GM12874 (cell line): ENCODE data around the gene BCL3.

ENCODE experiments used
- TF ChIP-seq, protein P1 (sequence below): IDR thresholded peaks from 2 replicates; pipeline ENCODE4 v1.5.1; 2011; ENCODE audit warnings: low read depth, mild to moderate bottlenecking, control low read depth, low read length, moderate library complexity; ENCODE audit not compliant: insufficient read depth

BCL3 gene, protein sequence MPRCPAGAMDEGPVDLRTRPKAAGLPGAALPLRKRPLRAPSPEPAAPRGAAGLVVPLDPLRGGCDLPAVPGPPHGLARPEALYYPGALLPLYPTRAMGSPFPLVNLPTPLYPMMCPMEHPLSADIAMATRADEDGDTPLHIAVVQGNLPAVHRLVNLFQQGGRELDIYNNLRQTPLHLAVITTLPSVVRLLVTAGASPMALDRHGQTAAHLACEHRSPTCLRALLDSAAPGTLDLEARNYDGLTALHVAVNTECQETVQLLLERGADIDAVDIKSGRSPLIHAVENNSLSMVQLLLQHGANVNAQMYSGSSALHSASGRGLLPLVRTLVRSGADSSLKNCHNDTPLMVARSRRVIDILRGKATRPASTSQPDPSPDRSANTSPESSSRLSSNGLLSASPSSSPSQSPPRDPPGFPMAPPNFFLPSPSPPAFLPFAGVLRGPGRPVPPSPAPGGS

DNA sequence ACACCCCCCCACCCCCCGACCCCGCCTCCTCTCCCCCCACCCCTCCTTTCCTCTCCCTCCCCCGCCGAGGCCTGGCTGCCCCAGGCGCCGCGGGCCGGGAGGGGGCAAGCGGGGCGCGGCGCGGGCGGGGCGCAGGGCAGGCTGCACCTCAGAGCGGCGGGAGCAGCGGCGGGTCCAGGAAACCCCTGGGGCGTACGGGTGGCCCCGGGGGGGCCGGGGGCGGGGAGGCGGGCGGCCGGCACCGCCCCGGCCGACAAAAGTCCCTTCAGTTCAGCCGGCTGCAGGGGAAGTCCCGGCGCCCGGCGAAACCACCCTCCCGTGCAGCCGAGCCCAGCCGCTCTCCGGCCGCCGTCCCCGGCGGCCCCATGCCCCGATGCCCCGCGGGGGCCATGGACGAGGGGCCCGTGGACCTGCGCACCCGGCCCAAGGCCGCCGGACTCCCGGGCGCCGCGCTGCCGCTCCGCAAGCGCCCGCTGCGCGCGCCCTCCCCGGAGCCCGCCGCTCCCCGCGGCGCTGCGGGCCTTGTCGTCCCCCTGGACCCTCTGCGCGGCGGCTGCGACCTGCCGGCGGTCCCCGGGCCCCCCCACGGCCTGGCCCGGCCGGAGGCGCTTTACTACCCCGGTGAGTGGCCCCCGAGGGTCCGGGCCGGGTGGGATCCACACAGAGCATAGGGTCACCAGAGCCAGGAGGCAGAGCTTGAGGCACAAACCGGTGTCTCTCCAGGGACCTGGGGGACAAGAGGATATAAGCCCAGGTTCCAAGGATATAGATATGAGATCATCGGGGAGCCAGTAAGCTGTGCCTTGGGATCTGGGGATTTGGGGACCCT lies at the start of gene BCL3:
Gene BCL3 (plus strand): TSS at position 283 of the 829 bp plus-strand sequence. CDS start 83 bp downstream, at position 366.
- TF ChIP-seq, protein P1, sequence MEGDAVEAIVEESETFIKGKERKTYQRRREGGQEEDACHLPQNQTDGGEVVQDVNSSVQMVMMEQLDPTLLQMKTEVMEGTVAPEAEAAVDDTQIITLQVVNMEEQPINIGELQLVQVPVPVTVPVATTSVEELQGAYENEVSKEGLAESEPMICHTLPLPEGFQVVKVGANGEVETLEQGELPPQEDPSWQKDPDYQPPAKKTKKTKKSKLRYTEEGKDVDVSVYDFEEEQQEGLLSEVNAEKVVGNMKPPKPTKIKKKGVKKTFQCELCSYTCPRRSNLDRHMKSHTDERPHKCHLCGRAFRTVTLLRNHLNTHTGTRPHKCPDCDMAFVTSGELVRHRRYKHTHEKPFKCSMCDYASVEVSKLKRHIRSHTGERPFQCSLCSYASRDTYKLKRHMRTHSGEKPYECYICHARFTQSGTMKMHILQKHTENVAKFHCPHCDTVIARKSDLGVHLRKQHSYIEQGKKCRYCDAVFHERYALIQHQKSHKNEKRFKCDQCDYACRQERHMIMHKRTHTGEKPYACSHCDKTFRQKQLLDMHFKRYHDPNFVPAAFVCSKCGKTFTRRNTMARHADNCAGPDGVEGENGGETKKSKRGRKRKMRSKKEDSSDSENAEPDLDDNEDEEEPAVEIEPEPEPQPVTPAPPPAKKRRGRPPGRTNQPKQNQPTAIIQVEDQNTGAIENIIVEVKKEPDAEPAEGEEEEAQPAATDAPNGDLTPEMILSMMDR: no peak

- TF ChIP-seq, protein P1: no peak
These were observed 48.0 kb upstream of the BCL3 start for GRCh38 chr19:44700547-44700946.

GRCh38 chr19:44701228-44701627 lies 47.3 kb upstream of the BCL3 start:
- TF ChIP-seq, protein P1: no peak

DNA sequence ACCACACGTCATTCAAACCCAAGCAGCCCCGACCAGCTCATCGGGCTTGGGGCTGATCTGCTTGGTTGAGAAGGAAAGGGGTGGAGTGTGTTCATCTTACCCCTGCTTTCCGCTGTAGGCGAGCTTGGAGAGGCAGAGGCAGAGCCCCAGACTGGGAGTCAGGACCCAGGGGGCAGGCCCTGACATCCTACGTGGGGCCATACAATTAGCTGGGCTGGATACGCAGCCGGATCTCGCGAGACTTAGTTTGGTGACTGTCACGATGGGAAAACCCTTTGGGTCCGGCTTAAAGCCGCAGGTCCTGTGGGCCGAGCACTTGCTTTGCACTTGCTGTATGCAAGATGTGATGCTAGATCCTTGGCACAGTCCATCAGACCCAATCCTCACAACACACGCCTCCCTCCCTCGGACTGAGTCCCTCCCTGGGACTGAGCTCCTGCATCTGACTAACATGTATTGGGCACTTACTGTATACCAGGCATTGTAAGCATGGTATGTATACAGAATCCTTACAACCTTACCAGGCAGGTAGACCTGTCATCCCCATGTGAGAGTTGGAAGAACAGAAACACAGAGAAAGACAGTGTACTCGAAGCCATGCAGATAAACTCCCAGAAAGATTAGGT lies 45.8 kb upstream of the BCL3 start:
- TF ChIP-seq, protein P1: no peak

- TF ChIP-seq, protein P1: no peak
These were observed 45.0 kb upstream of the BCL3 start for GRCh38 chr19:44703336-44704078.

GRCh38 chr19:44704982-44705381 lies 43.5 kb upstream of the BCL3 start:
- TF ChIP-seq, protein P1: no peak
